ENCODE results near the gene TEK. TPM values are rescaled to one million over a fixed set of nuclear protein-coding genes. Genes with fewer than 3 reads are reported as not detected.
"Not testable (repeated sequence)": the region's sequence is repeated elsewhere in the genome, so short reads cannot be mapped to it uniquely, and the experiment has no call there.

The TEK gene
- total RNA-seq = 21.0 TPM
- long read RNA-seq, full-length matches to known transcripts = 8 of 19 reads
- long read RNA-seq, partial matches to known transcripts = 5 of 19 reads
- long read RNA-seq, other reads (novel, unspliced or antisense) = 6 of 19 reads

GRCh38 chr9:27108981-27109541 is at the start of gene TEK:
TSS of gene TEK (plus strand) at chr9:27109225. CDS start at chr9:27109591, 366 bp downstream.
- DNase-seq (ENCODE audit: low spot score) = no peak
- intact Hi-C loops (cut with DNase I) = loop anchor here (2.0 to 10.0 kb wide), 2 partner anchors 74 to 78 kb away; no protein-coding TSS in a partner anchor

DNA sequence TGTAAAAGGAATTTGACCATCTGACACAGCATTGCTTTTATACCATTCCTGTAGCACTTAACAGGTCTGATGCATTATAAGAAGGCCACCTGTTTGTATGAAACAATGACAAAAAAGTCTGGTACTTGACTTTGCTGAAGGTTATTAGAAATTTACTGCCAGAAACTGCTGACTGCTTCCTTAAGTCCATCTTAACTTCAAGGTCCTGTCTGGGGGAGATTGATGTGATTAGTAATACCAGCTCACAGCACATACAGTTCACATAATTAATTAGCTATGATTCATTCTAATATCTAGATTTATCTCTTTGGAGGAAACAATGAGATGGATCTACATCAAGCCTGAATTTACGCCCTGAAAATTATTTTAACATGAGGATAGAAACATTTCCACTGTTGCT is 49.6 kb upstream of the TEK start:
- no peak for DNase-seq (ENCODE audit: low spot score)
- intact Hi-C loops (cut with DNase I) = no loop called here

GRCh38 chr9:27059907-27060306 is 49.1 kb upstream of the TEK start:
- intact Hi-C loops (cut with DNase I) = no loop called here
- DNase-seq (ENCODE audit: low spot score) = no peak

DNA sequence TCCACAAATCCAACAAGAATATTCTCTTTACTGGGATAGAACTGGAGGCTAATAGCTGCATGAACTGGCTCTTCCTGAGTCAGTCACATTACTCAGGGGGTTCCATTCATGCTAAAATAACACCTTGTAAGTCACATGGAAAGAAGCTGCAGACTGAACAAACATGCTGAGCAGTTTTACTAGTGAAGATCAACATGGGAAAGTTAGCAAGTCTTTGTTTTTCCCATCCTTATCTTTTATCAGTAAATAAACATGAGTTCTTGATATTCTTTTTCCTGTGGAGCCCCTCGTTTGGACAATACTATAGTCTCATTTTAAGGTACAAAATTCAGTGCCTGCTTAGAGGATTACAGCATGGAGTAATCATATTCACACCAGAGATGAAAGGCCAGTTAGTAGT is 43.7 kb upstream of the TEK start:
- intact Hi-C loops (cut with DNase I) = no loop called here
- DNase-seq (ENCODE audit: low spot score) = no peak

- intact Hi-C loops (cut with DNase I) = no loop called here
- DNase-seq (ENCODE audit: low spot score) = no peak
Observed at GRCh38 chr9:27073841-27074728, 34.9 kb upstream of the TEK start.

- DNase-seq (ENCODE audit: low spot score) = no peak
- intact Hi-C loops (cut with DNase I) = no loop called here
Observed at GRCh38 chr9:27078685-27079084, 30.3 kb upstream of the TEK start.

DNA sequence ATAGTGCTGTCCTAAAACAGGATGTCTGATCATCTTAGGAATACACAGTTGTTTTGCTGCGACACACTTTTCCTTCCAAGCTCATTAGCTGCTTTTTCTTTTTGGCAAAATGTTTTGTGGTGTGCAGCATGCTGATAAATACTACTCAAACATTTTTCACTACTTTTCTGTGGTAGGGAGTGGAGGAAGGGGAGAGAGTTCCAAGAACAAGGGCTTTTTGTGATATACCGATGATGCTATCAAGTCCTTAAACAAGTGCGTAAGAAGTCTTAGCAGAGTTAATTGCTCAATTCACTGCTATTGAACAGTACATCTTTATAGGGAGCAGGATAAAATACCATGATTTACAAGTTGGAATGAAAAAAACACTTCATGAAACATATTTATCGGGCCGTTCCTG is 23.6 kb upstream of the TEK start:
- no peak for DNase-seq (ENCODE audit: low spot score)
- intact Hi-C loops (cut with DNase I) = no loop called here

DNA sequence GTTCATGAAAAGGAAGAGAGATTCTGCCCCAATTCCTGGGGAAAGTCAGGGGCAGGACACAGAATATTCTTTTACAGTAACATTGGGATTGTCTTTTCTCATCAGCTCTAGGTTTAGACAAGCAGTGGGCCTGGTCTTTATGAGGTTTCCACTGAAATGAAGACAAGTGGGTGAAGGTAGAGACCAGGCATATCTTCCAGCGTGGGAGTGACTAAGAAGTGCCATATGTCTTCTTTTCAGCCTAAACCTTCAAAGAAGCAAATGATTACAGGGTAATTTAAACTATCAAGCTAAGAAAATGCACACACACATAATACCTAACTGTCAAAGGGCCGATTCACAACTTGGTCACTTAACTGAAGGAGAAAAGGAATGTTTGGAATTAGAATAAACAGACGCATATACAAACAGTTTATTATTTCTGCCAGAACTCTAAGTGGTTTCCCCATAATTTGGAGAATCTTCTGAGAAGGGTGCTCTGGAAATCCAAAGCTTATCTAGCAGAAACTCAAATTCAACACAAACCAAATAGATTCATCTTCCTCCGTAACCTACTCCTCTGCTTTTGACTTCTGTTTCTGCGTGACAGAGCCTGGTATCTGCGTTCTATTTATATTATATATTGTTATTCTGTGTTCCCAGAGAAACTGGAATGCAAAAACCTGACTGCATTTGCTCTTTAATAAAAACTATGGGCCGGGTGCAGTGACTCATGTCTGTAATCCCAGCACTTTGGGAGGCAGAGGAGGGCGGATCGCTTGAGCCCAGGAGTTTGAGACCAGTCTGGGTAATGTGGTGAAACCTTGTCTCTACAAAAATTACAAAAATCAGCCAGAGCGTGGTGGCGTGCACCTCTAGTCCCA is 22.0 kb upstream of the TEK start:
- intact Hi-C loops (cut with DNase I) = no loop called here
- no peak for DNase-seq (ENCODE audit: low spot score)

GRCh38 chr9:27088981-27089380 is 20.0 kb upstream of the TEK start:
- intact Hi-C loops (cut with DNase I) = no loop called here

GRCh38 chr9:27089706-27090105 is 19.3 kb upstream of the TEK start:
- no peak for DNase-seq (ENCODE audit: low spot score)
- intact Hi-C loops (cut with DNase I) = no loop called here

More at GRCh38 chr9:27088981-27089380, 20.0 kb upstream of the TEK start:
- DNase-seq (ENCODE audit: low spot score) = no peak

DNA sequence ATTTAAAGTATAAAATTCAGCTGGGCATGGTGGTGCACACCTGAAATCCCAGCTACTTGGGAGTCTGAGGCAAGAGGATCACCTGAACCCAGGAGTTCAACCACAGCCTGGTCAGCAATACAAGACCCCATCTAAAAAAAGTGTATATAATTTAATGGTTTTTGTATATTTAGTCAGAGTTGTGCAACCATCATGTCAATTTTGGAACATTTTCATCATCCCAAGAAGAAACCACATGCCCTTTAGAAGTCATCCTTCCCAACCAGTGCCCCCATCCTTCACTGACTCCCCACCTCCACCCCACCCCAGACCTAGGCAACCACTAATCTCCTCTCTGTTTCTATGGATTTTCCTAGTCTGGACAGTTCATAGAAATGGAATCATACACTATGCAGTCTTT is 18.8 kb upstream of the TEK start:
- intact Hi-C loops (cut with DNase I) = no loop called here
- DNase-seq (ENCODE audit: low spot score) = no peak

DNA sequence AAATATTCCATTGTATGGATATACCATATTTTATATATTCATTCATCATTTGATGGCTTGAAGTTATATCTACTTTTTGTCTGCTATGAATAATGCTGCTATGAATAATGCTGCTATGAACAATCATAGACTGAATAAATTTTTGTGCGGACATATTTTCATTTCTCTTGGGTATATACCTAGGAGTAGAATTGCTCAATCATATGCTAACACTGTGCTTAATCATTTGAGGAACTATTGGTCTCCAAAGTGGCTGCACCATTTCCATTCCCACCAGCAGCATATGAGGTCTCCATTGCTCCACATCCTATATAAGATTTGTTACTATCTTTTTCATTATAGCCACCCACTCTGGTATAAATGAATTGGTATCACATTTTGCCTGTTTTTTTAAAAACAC is 18.3 kb upstream of the TEK start:
- DNase-seq (ENCODE audit: low spot score) = no peak
- intact Hi-C loops (cut with DNase I) = no loop called here

GRCh38 chr9:27092496-27092895 is 16.5 kb upstream of the TEK start:
- DNase-seq (ENCODE audit: low spot score); intact Hi-C loops (cut with DNase I): not testable (repeated sequence)

DNA sequence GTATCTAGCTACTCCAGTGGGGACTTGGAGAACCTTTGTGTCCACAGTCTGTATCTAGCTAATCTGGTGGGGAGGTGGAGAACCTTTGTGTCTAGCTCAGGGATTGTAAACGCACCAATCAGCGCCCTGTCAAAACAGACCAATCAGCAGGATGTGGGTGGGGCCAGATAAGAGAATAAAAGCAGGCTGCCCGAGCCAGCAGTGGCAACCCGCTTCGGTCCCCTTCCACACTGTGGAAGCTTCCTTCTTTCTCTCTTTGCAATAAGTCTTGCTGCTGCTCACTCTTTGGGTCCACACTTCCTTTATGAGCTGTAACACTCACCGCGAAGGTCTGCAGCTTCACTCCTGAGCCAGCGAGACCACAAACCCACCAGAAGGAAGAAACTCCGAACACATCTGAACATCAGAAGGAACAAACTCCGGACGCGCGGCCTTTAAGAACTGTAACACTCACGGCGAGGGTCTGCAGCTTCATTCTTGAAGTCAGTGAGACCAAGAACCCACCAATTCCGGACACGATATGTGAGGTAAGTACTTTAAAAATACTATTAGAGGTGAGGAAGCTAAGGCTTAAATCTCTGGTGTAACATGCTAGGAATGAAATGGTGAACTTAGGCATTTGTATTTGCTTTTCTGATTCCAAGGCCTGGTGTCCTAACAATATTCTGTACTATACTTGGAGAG is 15.5 kb upstream of the TEK start:
- DNase-seq (ENCODE audit: low spot score); intact Hi-C loops (cut with DNase I): not testable (repeated sequence)

DNA sequence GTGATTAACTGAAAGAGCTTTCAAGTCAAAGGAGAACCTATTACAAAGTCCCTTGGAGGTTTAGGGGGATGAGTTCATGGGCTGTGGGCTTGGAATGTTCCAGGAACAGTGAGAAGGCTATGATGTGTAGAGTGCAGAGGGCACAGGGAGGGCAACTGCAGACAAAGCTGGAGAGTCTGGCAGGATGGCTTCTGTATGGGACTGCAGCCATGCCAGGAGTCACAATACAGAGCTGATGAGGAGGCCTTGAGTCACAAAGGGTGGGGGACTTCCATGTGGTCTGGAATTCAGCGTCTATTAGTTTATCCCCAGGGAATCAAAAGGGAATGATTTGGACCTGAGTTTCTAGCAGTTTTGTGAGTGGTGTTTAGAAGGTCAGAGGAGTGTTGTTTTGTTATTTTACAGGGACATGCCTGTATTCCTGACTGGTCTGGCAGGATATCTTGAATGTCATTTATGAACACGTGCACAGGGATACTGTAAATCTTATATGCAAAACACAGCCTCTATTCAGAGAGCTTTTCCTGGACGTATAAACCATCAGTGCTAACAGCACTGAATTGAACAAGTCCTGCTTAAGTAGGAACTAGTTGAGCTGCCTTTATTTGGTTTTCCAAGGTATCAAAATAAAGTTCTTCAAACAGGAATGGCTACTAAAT is 14.3 kb upstream of the TEK start:
- DNase-seq (ENCODE audit: low spot score) = no peak
- intact Hi-C loops (cut with DNase I) = no loop called here

GRCh38 chr9:27107241-27107640 is 1.8 kb upstream of the TEK start:
- no peak for DNase-seq (ENCODE audit: low spot score)
- intact Hi-C loops (cut with DNase I) = loop anchor here (10.0 kb wide), 1 partner anchor 72 kb away; no protein-coding TSS in a partner anchor

- no peak for DNase-seq (ENCODE audit: low spot score)
- intact Hi-C loops (cut with DNase I) = loop anchor here (2.0 to 10.0 kb wide), 2 partner anchors 75 to 77 kb away; no protein-coding TSS in a partner anchor
Observed at GRCh38 chr9:27109621-27110020, 596 bp downstream of the TEK start.

GRCh38 chr9:27110181-27110580 is 1.2 kb downstream of the TEK start:
- no peak for DNase-seq (ENCODE audit: low spot score)
- intact Hi-C loops (cut with DNase I) = no loop called here

DNA sequence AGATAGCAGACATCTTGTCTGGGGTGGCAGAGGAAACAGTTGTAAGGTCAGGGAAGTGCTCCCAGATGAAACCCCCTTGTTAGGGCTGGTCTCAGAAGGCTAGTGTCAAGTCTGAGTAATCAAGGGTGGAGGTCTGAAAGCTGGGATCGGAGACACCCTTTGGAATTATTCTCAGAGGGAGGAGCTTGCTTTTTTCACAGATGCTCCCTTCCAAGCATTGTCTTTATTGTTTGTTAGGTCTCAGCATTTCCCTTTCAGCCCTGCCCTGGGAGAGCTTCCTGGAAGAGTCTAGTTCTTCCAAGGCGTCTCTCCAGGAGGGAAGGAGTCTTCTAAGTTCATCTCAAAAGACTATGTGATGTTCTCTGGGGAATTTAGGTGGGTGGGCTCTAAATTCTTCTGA is 3.2 kb downstream of the TEK start:
- intact Hi-C loops (cut with DNase I) = no loop called here
- DNase-seq (ENCODE audit: low spot score) = no peak

Measured in cardiac septum (tissue), 1 donor.